Measurements from ENCODE around the gene AKNA.

- TF ChIP-seq, protein P1, sequence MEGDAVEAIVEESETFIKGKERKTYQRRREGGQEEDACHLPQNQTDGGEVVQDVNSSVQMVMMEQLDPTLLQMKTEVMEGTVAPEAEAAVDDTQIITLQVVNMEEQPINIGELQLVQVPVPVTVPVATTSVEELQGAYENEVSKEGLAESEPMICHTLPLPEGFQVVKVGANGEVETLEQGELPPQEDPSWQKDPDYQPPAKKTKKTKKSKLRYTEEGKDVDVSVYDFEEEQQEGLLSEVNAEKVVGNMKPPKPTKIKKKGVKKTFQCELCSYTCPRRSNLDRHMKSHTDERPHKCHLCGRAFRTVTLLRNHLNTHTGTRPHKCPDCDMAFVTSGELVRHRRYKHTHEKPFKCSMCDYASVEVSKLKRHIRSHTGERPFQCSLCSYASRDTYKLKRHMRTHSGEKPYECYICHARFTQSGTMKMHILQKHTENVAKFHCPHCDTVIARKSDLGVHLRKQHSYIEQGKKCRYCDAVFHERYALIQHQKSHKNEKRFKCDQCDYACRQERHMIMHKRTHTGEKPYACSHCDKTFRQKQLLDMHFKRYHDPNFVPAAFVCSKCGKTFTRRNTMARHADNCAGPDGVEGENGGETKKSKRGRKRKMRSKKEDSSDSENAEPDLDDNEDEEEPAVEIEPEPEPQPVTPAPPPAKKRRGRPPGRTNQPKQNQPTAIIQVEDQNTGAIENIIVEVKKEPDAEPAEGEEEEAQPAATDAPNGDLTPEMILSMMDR (conservative IDR thresholded peaks at IDR 0.05): no peak
- no peak for TF ChIP-seq EZH2 (IDR thresholded peaks at IDR 0.05; ENCODE audit: low read depth)
Observed at GRCh38 chr9:114347675-114348074, 40.1 kb downstream of the AKNA start.

All from PC-9 (cell line).